HG02798 (cell line): ENCODE results near the gene TOM1L2.
A peak's percentile ranks its signal among the peaks of the same experiment; 100 is the strongest.

Source experiments
- ATAC-seq: cut with Tn5 transposase; IDR thresholded peaks from one replicate; pipeline ENCODE4 v1.9.1; 2021; ENCODE audit warnings: mild to moderate bottlenecking; ENCODE audit not compliant: unreplicated experiment, poor library complexity

The TOM1L2 gene

DNA sequence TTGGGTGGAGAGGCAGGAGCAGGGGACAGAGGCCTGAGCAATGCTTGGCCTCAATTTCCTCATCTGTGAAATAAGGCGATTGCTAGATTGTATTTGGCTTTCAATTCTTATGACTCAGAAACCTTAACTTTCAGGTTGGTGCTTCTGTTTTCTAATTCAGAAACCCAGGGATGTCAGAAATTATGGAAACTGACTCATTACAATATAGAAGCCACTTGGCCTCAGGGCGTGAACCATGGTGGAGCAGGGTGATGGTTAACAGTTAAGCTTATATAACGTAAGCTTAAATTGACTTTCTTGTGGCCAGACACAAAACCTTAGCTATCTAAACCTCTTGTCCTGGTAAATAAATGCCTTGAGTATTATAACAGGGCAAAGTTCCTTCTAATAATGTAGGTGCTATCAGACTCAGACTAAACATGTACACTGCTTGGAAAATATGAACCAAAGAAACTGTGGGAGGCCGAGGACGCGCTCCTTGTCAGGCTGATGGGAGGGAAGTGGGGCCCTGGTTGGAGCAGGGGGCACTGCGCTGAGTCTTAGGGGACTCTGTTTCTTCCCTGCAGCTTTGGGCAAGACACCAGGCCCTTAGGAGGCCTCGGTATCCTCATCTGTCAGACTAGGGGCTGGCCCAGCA lies 118.3 kb downstream of the TOM1L2 start:
- ATAC-seq = no peak

- no peak for ATAC-seq
Measured at GRCh38 chr17:17852930-17853329, 119.3 kb downstream of the TOM1L2 start.

DNA sequence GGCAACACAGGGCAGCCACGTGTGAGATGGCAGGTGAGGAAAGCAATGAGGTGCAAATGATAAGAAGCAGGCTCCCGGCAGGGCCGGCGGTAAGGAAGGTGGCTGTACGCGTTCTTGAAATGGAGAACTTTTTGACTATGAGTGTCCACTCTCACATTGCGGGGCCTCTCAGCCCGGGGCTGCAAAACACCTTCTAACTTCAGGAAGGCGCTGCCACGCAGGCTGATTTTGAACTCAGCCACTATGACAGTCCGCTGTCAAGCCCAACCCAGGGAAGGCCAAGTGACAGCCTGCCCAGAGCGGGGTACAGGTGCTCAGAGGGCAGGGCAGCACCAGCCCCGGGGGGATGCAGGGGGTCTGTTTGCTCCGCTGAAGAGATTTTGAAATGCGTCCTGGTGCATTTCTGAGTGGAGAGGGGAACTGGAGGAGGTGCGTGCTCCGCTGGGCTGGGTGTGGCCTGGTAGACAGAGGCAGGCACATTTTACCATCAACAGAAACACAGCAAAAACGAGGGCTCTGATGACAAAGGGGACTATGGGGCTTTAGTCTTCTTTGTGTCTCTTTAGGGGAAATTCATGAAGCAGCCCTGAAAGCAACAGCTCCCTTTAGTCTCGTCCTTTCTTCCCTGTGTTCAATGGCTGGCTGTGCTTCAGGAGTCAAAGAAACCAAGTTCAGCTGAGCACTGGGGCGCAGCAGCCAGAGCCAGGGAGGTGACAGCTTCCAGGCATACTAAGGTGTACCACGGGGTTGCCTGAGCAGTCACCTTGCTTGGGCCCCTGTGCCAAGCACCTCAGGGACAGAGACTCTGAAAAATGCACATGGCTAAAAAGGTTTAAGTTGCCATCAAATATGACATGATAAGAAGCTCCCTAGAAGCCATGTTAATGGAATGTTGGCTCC lies 120.8 kb downstream of the TOM1L2 start:
- no peak for ATAC-seq

- no peak for ATAC-seq
Measured at GRCh38 chr17:17849845-17850373, 122.3 kb downstream of the TOM1L2 start.

DNA sequence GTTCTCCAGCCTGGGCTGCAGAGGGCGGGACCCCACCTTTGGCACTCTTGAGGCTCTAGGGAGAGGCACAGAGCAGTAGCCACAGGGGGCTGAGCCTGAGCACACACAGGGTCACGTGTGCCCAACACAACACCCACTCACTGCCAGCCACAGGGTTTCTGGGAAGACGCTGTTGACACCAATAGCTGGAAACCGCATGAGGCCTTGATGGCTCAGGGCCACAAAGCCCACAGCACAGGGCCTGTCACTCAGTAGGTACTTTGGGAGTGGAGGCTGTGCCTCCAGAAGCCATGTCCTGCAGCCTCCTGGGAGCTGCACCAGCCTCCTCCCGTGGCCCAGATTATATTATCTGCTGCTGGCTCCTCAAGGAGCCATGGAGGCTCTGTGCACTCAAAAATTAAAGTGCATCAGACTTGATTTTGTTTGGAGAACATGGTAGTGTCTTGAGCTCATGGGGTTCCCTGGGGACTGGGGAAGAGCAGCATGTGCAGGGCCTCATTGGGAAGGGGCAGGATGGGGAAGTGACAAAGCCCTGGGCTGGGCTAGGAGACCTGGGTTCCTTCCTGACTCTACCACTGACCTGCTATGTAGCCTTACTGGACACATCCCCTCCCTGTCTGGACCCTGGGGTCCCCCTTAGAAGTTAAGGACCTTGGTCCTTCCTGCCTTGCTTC lies 122.9 kb downstream of the TOM1L2 start:
- peak; percentile 74 for ATAC-seq

DNA sequence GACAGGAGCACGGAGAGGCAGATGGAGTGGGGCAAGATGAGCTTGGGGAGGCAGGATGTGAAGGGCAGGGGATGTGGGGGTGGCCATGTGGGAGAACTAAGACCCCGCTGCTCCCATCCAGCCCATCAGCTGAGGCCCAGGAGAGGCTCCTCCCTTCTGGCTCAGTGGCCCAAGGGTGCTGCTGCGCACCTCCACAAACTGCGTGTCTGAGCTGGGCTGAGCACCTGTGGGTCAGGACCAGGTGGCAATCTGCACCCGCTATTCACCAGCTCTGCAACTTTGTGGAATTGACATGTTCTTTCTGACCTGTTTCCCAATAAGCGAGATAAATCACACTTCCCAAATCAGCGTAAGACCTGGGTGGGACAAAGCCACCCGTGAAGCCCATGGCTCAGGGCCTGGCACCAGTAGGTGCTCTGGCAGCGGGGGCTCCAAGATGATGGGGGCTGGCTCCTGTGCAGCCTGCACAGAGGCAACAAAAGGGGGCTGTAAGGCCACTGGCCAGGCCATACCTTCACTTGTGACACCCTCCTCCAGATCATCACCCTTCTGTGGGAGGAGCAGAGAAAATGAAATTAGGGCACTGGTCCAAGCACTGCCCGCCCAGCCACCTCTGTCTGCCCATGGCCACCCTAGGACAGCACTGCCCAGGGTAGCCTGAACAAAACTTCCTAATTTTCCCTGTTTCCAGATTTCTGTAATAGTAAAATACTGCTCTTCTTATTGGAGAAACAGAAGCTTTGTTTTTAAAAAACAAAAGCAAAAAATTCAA lies 123.7 kb downstream of the TOM1L2 start:
- ATAC-seq = no peak

- ATAC-seq = no peak
Measured at GRCh38 chr17:17847726-17848125, 124.5 kb downstream of the TOM1L2 start.

DNA sequence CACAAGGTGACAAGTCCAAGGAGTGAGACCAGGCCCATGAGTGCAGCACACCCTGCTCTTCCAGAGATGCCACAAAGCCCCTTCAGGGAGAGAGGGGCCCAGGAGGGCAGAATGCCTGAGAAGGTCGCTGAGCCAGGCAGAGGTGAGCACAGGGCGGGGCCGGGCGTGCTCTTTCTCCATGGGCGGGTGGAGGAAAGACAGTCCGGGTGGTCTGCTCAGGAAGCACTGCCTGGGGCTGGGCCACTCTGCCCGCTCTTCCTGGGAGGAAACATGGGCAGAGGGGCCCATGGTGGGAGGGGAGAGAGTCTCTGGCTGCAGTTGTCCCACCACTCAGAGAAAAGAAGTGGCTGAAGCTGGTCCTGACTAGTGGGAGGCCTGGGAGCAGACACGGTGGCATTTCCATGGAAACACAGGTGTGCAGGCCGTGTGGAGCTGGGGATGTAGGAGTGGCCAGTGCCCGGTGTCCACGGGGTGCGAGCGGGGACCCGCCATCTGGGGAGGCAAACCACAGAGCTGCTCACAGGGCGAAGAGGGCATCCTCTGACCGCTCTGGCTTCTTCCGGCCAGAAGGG lies 125.0 kb downstream of the TOM1L2 start:
- no peak for ATAC-seq

DNA sequence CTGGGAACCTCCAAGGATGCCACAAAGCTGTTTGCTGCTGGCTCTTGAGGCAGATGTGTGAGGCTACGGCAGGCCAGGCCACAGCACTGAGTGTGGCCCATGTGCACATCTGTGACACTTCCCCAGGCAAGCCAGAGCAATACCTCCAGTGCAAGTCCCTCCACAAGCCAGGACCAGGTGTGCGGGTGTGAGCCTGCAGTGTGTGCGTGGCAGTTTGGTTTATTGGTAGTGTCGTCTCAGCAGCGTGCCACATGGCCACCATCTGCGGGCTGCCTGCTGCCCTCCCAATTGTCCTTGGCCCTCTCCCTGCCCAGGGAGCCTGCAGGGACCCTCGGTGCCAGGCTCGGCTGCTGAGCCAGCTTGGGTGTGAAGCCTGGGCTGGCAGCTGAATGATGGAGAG lies 125.6 kb downstream of the TOM1L2 start:
- ATAC-seq = no peak

DNA sequence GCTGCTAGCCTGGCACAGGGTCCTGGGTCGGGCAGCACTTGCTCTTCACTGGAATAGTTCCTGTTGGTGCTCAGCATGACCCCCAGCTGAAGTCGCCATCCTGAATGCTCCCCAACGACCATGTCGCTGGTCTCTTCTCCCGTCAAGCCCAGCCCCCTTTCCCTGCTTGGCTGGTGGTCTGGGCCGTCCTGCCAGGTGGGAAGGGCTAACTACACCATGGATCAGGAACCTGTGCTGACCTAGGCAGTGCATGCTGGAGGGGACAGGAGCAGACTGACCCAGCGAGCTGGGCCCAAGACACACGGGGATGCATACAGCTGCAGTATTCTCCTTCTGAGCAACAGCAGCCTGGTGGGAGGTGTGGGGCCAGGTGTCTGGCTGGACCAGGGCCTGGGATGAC lies 126.2 kb downstream of the TOM1L2 start:
- no peak for ATAC-seq

GRCh38 chr17:17845046-17845775 lies 127.0 kb downstream of the TOM1L2 start:
- no peak for ATAC-seq

GRCh38 chr17:17844500-17844899 lies 127.7 kb downstream of the TOM1L2 start:
- ATAC-seq = no peak

DNA sequence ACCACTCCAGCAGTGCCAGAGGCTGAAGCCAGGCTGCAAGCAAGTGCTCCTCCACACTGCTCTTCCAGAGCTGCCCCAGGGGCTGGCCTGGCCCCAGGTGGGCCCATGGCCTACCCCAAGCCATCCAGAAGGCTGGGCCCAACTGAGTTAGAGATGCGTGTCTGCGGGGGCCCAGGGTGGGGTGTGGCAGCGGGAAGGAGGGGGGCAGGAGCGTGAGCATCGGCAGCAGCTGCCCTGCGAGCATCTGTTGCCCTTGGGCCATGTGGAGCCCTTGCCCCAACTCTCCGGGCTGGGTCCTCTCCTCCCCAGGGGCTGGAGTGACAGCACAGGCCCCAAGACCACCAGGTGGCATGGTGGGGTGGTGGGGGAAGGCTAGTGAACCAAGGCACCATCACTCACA lies 128.1 kb downstream of the TOM1L2 start:
- no peak for ATAC-seq

GRCh38 chr17:17843096-17843495 lies 129.1 kb downstream of the TOM1L2 start:
- no peak for ATAC-seq

DNA sequence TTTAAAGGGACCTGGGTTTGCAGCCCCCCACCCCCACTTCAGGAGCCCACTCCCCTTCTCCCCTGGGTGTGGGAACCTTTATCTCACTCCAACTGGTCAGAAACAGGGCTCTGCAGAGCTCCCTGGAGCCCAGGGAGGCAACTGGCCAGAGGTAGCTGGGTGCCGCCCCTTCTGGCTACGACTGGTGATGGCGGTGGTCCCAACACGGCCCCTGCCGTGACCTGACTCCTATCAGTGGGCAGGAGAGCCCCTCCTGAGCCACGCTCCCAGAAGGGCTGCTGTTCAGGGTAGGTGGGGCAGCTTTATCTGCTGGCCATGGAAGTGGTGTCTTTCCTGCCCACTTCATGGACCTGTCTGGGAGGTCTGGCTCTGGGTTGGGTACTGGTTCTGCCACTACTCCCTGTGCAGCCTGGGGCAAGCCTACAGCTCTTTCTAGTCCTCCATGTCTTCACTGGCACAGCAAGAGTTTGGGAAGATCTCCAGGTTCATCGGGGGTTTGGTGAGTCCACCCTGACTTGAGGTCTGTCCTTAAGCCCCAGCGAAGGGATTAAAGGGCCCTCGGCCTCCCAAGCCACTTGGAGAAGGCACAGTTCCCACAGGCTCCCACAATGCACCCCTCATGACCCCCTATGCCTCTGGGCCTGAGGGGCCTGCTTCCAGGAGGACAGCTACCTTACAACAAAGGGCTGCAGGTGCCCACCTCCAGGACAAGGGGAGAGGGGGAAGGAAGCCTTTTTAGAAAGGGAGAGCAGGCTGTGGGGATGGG lies 129.9 kb downstream of the TOM1L2 start:
- ATAC-seq = no peak

- no peak for ATAC-seq
Measured at GRCh38 chr17:17841601-17842025, 130.6 kb downstream of the TOM1L2 start.

- ATAC-seq = no peak
Measured at GRCh38 chr17:17840751-17841591, 131.2 kb downstream of the TOM1L2 start.
